K562 (cell line): ENCODE measurements around the gene GPHA2. TPM values are rescaled to one million over a fixed set of nuclear protein-coding genes. Genes with fewer than 3 reads are reported as not detected.
A peak's percentile ranks its signal among the peaks of the same experiment; 100 is the strongest.

Source experiments
- DACH1 ChIP-seq: fragments of 450-650 bp; IDR thresholded peaks from 2 replicates; pipeline ENCODE4 v1.6.1; 2018; ENCODE audit not compliant: partially characterized antibody
- EP400 ChIP-seq: fragments of 450-650 bp; IDR thresholded peaks from 2 replicates; pipeline ENCODE4 v1.6.1; 2017; ENCODE audit warnings: antibody characterized with exemption, mild to moderate bottlenecking, moderate library complexity
- FOXA1 ChIP-seq: fragments of 450-650 bp; IDR thresholded peaks from 2 replicates; pipeline ENCODE4 v1.6.1; 2016; ENCODE audit warnings: mild to moderate bottlenecking, borderline replicate concordance
- HDGF ChIP-seq: fragments of 450-650 bp; IDR thresholded peaks from 2 replicates; pipeline ENCODE4 v1.6.1; 2016
- JUND ChIP-seq, 2 experiments: IDR thresholded peaks; 2 replicates in 1 of 2; 3 replicates in 1 of 2; pipeline ENCODE4 v1.6.1; 2011; ENCODE audit warnings: borderline replicate concordance in 2 of 2, low read depth in 2 of 2, low read length in 2 of 2, improper control_type of control experiment in 1 of 2, missing biosample characterization in 1 of 2, missing genetic modification characterization in 1 of 2, missing genetic modification reagents in 1 of 2
- KAT7 ChIP-seq: sonication (generic); formaldehyde crosslinking; IDR thresholded peaks from 2 replicates; pipeline ENCODE4 v1.8.0; 2022; ENCODE audit warnings: missing genetic modification reagents, mild to moderate bottlenecking, borderline replicate concordance
- NFATC3 ChIP-seq: fragments of 450-650 bp; IDR thresholded peaks from 2 replicates; pipeline ENCODE4 v1.6.1; 2017; ENCODE audit warnings: mild to moderate bottlenecking
- NFE2 ChIP-seq: IDR thresholded peaks from 2 replicates; pipeline ENCODE4 v1.6.1; 2014; ENCODE audit warnings: antibody characterized with exemption, low read depth
- NR2C1 ChIP-seq, 2 experiments: fragments of 450-650 bp; IDR thresholded peaks; 2 replicates each; pipeline ENCODE4 v1.6.1; 2017; ENCODE audit warnings: mild to moderate bottlenecking in 2 of 2, antibody characterized with exemption in 1 of 2, inconsistent platforms in 1 of 2, missing compliant biosample characterization in 1 of 2, missing genetic modification characterization in 1 of 2
- POLR2A ChIP-seq: fragments of 450-650 bp; conservative IDR thresholded peaks from 2 replicates; pipeline ENCODE4 v1.6.1; 2016
- SMAD4 ChIP-seq: fragments of 250-450 bp; sonication (Bioruptor Pico); conservative IDR thresholded peaks from 2 replicates; pipeline ENCODE4 v1.8.0; 2021; ENCODE audit warnings: inconsistent platforms, mild to moderate bottlenecking, moderate library complexity
- SMARCB1 ChIP-seq: IDR thresholded peaks from 2 replicates; pipeline ENCODE4 v1.6.1; 2011; ENCODE audit warnings: improper control_type of control experiment, low read depth; ENCODE audit not compliant: insufficient read length
- SREBF1 ChIP-seq: fragments of 150-350 bp; IDR thresholded peaks from 2 replicates; pipeline ENCODE4 v1.6.1; 2014; ENCODE audit warnings: antibody characterized with exemption, low read depth, low read length, borderline replicate concordance
- ZBTB7A ChIP-seq: IDR thresholded peaks from 2 replicates; pipeline ENCODE4 v1.6.1; 2011; ENCODE audit warnings: low read depth, mild to moderate bottlenecking, low read length, moderate library complexity, borderline replicate concordance; ENCODE audit not compliant: control insufficient read depth
- ZC3H4 ChIP-seq: sonication (generic); formaldehyde crosslinking; IDR thresholded peaks from 2 replicates; pipeline ENCODE4 v1.9.0; 2021; ENCODE audit warnings: missing genetic modification reagents, borderline replicate concordance
- ZNF146 ChIP-seq: IDR thresholded peaks from one replicate; pipeline ENCODE4 v1.6.1; 2018; ENCODE audit warnings: missing compliant biosample characterization; ENCODE audit not compliant: unreplicated experiment
- ZNF175 ChIP-seq: fragments of 200-800 bp; sonication (Bioruptor generic); IDR thresholded peaks from 2 replicates; pipeline ENCODE4 v1.6.1; 2016; ENCODE audit warnings: low read depth, mild to moderate bottlenecking, missing genetic modification characterization, missing compliant biosample characterization
- ZNF655 ChIP-seq: fragments of 250-450 bp; sonication (Bioruptor Pico); IDR thresholded peaks from 2 replicates; pipeline ENCODE4 v1.5.0; 2021
- polyA plus RNA-seq, 8 experiments: library from polyadenylated mRNA; depleted of rRNA in 4 of 8; stranded (reverse) in 5 of 8; unstranded in 3 of 8; fragments of >200 nt; fragmentation: Nextera tagmentation in 2 of 8; fragmentation: Illumina TruSeq in 1 of 8; extraction: Ambion mirVana in 2 of 8; extraction: Trizol in 1 of 8; gene quantifications; 2 replicates each; pipeline versions ENCODE4 v1.2.1 to v1.2.3, GENCODE V29; 2011 to 2014; ENCODE audit warnings: inconsistent platforms in 1 of 8, missing spikeins in 1 of 8
- total RNA-seq, 7 experiments: library from RNA; depleted of rRNA in 6 of 7; stranded (reverse); fragments of >200 nt in 6 of 7; fragmentation: Illumina TruSeq in 2 of 7; extraction: Trizol in 2 of 7; gene quantifications; 2 replicates each; pipeline versions ENCODE4 v1.2.1 to v1.2.3, GENCODE V29; 2011 to 2021; ENCODE audit warnings: low replicate concordance in 1 of 7
- TF ChIP-seq, protein P1 (sequence below): sonication (generic); formaldehyde crosslinking; IDR thresholded peaks from 2 replicates; pipeline ENCODE4 v1.8.1; 2023; ENCODE audit warnings: missing genetic modification reagents, mild to moderate bottlenecking, borderline replicate concordance
- TF ChIP-seq, protein P2 (sequence below): sonication (generic); formaldehyde crosslinking; IDR thresholded peaks from 2 replicates; pipeline ENCODE4 v1.9.0; 2022; ENCODE audit warnings: mild to moderate bottlenecking, missing genetic modification reagents

GPHA2 gene
- total and polyA plus RNA-seq, 9 of the 15 experiments (the other 6 are each of a cell fraction or from before 2014, with no cell fraction given), result 0.17 to 0.22 TPM; not detected in 7

GRCh38 chr11:64916040-64916774 lies 19.5 kb downstream of the GPHA2 start (continued):
- TF ChIP-seq, protein P1, sequence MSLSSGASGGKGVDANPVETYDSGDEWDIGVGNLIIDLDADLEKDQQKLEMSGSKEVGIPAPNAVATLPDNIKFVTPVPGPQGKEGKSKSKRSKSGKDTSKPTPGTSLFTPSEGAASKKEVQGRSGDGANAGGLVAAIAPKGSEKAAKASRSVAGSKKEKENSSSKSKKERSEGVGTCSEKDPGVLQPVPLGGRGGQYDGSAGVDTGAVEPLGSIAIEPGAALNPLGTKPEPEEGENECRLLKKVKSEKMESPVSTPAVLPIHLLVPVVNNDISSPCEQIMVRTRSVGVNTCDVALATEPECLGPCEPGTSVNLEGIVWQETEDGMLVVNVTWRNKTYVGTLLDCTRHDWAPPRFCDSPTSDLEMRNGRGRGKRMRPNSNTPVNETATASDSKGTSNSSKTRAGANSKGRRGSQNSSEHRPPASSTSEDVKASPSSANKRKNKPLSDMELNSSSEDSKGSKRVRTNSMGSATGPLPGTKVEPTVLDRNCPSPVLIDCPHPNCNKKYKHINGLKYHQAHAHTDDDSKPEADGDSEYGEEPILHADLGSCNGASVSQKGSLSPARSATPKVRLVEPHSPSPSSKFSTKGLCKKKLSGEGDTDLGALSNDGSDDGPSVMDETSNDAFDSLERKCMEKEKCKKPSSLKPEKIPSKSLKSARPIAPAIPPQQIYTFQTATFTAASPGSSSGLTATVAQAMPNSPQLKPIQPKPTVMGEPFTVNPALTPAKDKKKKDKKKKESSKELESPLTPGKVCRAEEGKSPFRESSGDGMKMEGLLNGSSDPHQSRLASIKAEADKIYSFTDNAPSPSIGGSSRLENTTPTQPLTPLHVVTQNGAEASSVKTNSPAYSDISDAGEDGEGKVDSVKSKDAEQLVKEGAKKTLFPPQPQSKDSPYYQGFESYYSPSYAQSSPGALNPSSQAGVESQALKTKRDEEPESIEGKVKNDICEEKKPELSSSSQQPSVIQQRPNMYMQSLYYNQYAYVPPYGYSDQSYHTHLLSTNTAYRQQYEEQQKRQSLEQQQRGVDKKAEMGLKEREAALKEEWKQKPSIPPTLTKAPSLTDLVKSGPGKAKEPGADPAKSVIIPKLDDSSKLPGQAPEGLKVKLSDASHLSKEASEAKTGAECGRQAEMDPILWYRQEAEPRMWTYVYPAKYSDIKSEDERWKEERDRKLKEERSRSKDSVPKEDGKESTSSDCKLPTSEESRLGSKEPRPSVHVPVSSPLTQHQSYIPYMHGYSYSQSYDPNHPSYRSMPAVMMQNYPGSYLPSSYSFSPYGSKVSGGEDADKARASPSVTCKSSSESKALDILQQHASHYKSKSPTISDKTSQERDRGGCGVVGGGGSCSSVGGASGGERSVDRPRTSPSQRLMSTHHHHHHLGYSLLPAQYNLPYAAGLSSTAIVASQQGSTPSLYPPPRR (CRISPR knock-in tag), result no peak
- no peak for TF ChIP-seq ZNF146 (CRISPR knock-in tag)
- peak; percentile 65; the same call in 1 of the 2 replicates for TF ChIP-seq HDGF
- TF ChIP-seq, protein P2, sequence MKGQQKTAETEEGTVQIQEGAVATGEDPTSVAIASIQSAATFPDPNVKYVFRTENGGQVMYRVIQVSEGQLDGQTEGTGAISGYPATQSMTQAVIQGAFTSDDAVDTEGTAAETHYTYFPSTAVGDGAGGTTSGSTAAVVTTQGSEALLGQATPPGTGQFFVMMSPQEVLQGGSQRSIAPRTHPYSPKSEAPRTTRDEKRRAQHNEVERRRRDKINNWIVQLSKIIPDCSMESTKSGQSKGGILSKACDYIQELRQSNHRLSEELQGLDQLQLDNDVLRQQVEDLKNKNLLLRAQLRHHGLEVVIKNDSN (CRISPR knock-in tag), result peak; percentile 67; the same call in 1 of the 2 replicates
- TF ChIP-seq NFE2, result no peak
- TF ChIP-seq ZBTB7A, result peak; percentile 31; the same call in 1 of the 2 replicates
- TF ChIP-seq ZC3H4 (CRISPR knock-in tag), result peak; percentile 69
- TF ChIP-seq ZNF655 (CRISPR knock-in tag), result no peak
- no peak for TF ChIP-seq SMARCB1
- peak; percentile 46 for TF ChIP-seq DACH1
- no peak for TF ChIP-seq ZNF175 (CRISPR knock-in tag)
- no peak for TF ChIP-seq FOXA1
- no peak for TF ChIP-seq POLR2A
- peak; percentile 48; the same call in 1 of the 2 replicates for TF ChIP-seq EP400
- TF ChIP-seq SMAD4 (CRISPR knock-in tag), result no peak
- peak; percentile 83 for TF ChIP-seq NR2C1 (IDR thresholded peaks at IDR 0.05)
- peak; percentile 73 for TF ChIP-seq NR2C1 (tag; IDR thresholded peaks at IDR 0.05)
- no peak for TF ChIP-seq NFATC3
- peak; percentile 61; the same call in 1 of the 2 replicates for TF ChIP-seq JUND (IDR thresholded peaks at IDR 0.05; ENCODE audit: borderline replicate concordance, low read depth, low read length)
- TF ChIP-seq JUND (tag; IDR thresholded peaks at IDR 0.05; ENCODE audit: borderline replicate concordance, low read depth, low read length), result 0 out of 3 replicates have a peak, but pooled peaks have one; percentile 19
- TF ChIP-seq SREBF1, result no peak
- TF ChIP-seq KAT7 (CRISPR knock-in tag), result 0 out of 2 replicates have a peak, but pooled peaks have one; percentile 7
